Karpas-422 (cell line): ENCODE measurements around the gene ANKS1B. TPM values are rescaled to one million over a fixed set of nuclear protein-coding genes. Genes with fewer than 3 reads are reported as not detected.
"Not testable (repeated sequence)": the region's sequence is repeated elsewhere in the genome, so short reads cannot be mapped to it uniquely, and the experiment has no call there.

Experiments used
- DNase-seq: peaks from one replicate; pipeline ENCODE4 v3.0.0-alpha.2; 2015
- H2AFZ ChIP-seq: fragments of 200-600 bp; sonication (generic); 2 replicates; pipeline ENCODE4 v1.6.1; 2014; ENCODE audit warnings: antibody characterized with exemption, low read length, mixed read lengths
- H3K27ac ChIP-seq: fragments of 200-600 bp; sonication (generic); 2 replicates; pipeline ENCODE4 v1.5.1; 2014; ENCODE audit warnings: mild to moderate bottlenecking, low read length, moderate library complexity
- H3K27me3 ChIP-seq: fragments of 200-600 bp; sonication (generic); 2 replicates; pipeline ENCODE4 v1.6.1; 2014; ENCODE audit warnings: low read length, mixed read lengths
- H3K36me3 ChIP-seq: fragments of 200-600 bp; sonication (generic); 2 replicates; pipeline ENCODE4 v1.6.1; 2014; ENCODE audit warnings: low read length, mixed read lengths; ENCODE audit not compliant: insufficient read depth
- H3K4me1 ChIP-seq: fragments of 200-600 bp; sonication (generic); 2 replicates; pipeline ENCODE4 v1.6.1; 2014; ENCODE audit warnings: mild to moderate bottlenecking, low read length, mixed read lengths
- H3K4me2 ChIP-seq: fragments of 200-600 bp; sonication (generic); 2 replicates; pipeline ENCODE4 v1.6.1; 2014; ENCODE audit warnings: low read length, low read depth, mild to moderate bottlenecking; ENCODE audit not compliant: poor library complexity, severe bottlenecking
- H3K4me3 ChIP-seq: fragments of 200-600 bp; sonication (generic); 2 replicates; pipeline ENCODE4 v1.5.1; 2014; ENCODE audit warnings: mild to moderate bottlenecking, antibody characterized with exemption, low read length, mixed read lengths
- H3K79me2 ChIP-seq: fragments of 200-600 bp; sonication (generic); 2 replicates; pipeline ENCODE4 v1.6.1; 2014; ENCODE audit warnings: mild to moderate bottlenecking, low read length, mixed read lengths
- H3K9ac ChIP-seq: fragments of 200-600 bp; sonication (generic); 2 replicates; pipeline ENCODE4 v1.6.0; 2014; ENCODE audit warnings: low read length
- H3K9me2 ChIP-seq: fragments of 200-600 bp; sonication (generic), shearing (Covaris generic); replicated peaks from 2 replicates; pipeline ENCODE4 v1.6.0; 2014; ENCODE audit warnings: mild to moderate bottlenecking, low read length, moderate library complexity; ENCODE audit not compliant: insufficient read depth
- H3K9me3 ChIP-seq: fragments of 300-700, 200-600 bp; sonication (generic); 2 replicates; pipeline ENCODE4 v1.6.1; 2014; ENCODE audit warnings: low read length, mixed read lengths
- H4K20me1 ChIP-seq: fragments of 200-600 bp; sonication (generic); 2 replicates; pipeline ENCODE4 v1.6.1; 2014; ENCODE audit warnings: mild to moderate bottlenecking, antibody characterized with exemption, low read length, low read depth; ENCODE audit not compliant: insufficient read depth
- total RNA-seq: library from RNA; depleted of rRNA; stranded (reverse); fragments of >200 nt; shearing (Covaris generic); gene quantifications from 2 replicates; pipeline ENCODE4 v1.2.3, GENCODE V29; 2014; ENCODE audit warnings: low replicate concordance

ANKS1B gene
- total RNA-seq, 1 experiment from 2014 or later, result 23.4 TPM

DNA sequence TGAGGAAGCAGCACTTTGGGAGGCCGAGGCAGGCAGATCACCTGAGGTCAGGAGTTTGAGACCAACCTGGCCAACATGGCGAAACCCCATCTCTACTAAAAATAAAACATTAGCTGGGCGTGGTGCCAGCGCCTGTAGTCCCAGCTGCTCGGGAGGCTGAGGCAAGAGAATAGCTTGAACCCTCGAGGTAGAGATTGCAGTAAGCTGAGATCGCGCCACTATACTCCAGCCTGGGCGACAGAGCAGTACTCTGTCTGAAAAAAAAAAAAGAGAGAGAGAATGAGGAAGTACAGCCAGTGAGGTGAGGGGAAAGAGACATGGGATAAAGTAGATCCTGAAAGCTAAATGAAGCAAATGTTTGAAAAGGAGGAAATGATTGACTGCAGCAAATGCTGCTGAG is 21.1 kb upstream of the ANKS1B start:
- H2AFZ ChIP-seq, H3K36me3 ChIP-seq, H3K79me2 ChIP-seq, H4K20me1 ChIP-seq, H3K27ac ChIP-seq, H3K27me3 ChIP-seq, H3K4me3 ChIP-seq, H3K9ac ChIP-seq, H3K4me1 ChIP-seq, H3K4me2 ChIP-seq, H3K9me2 ChIP-seq, H3K9me3 ChIP-seq, DNase-seq: not testable (repeated sequence)

DNA sequence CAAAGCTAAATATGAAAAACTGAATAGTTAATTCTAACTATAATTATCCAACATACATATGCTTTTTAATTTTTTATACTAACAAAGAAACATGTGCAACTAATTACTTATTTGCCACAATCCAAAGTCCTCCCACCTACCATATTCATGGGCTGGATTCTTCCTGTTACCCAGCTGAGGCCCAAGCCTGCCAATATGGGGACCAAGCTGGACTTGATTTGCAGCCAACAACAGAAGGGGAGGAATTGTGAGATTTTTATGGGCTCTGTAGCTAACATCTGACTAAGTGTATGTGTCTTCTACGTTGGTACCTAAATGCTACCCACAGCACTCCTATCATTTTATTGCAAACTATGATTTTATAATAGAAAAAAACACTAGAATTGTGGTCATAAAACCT is 13.1 kb upstream of the ANKS1B start:
- no peaks in the 10 kb centered on the region for H3K9me3 ChIP-seq
- H3K4me3 ChIP-seq, result no peak overlapping the region
- DNase-seq, result no peak
- H3K27ac ChIP-seq, result no peak overlapping the region
- H3K9ac ChIP-seq, result no peak overlapping the region
- H2AFZ ChIP-seq, result no peak overlapping the region
- H3K9me2 ChIP-seq, result no peaks in the 10 kb centered on the region
- H4K20me1 ChIP-seq, result no peaks in the 10 kb centered on the region
- no peaks in the 10 kb centered on the region for H3K36me3 ChIP-seq
- no peaks in the 10 kb centered on the region for H3K79me2 ChIP-seq
- H3K27me3 ChIP-seq, result no peaks in the 10 kb centered on the region
- no peaks in the 10 kb centered on the region for H3K4me1 ChIP-seq
- H3K4me2 ChIP-seq, result no peak overlapping the region

DNA sequence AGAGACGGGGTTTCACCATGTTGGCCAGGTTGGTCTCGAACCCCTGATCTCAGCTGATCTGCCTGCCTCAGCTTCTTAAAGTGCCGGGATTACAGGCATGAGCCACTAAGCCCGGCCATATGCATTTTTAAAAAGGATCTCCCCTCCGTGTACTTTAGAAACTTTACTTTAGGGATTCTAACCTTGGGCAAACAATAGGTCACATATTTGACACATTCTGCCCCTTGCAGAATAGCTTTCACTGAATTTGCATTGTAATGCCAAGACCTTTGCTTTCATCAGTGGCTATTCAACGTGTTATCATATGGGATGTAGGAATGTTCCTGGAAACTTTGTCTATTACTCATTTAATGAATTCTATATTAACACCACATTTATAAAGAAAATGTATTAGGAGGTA is 11.4 kb upstream of the ANKS1B start:
- Histone ChIP-seq H3K4me3 (no peak overlapping the region), H3K9me3 (no peaks in the 10 kb centered on the region), H2AFZ (no peak overlapping the region), H3K27ac (no peak overlapping the region), H3K4me2 (no peak overlapping the region), H3K9me2 (no peaks in the 10 kb centered on the region), H3K4me1 (no peaks in the 10 kb centered on the region), H3K79me2 (no peaks in the 10 kb centered on the region), H3K27me3 (no peaks in the 10 kb centered on the region), H3K36me3 (no peaks in the 10 kb centered on the region), H3K9ac (no peak overlapping the region), H4K20me1 (no peaks in the 10 kb centered on the region)
- DNase-seq, result no peak

DNA sequence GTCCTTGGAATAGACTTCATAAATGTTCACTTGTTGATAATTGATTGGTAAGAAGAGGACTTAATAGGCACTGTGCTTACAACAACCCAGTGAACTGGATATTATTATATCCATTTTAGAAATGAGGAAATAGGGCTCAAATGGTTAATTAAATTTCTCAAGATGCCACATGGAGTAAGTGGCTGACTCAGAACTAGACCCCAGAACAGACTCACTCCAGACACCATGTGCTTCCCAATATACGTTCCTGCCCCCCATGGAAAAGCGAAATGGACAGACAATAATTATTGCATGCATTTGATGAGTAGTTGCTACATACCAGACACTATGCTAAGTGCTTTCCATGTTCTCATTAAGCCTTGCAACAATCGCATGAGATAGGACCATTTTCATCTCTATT is 895 bp upstream of the ANKS1B start:
- Histone ChIP-seq H3K27ac (no peak overlapping the region), H3K9me2 (no peaks in the 10 kb centered on the region), H3K36me3 (no peaks in the 10 kb centered on the region), H3K4me1 (peaks cover 11% of the 10 kb centered on the region), H2AFZ (no peak overlapping the region), H3K4me2 (peak overlapping the region; percentile 90), H4K20me1 (no peaks in the 10 kb centered on the region), H3K9ac (peak overlapping the region; percentile 66; the same call in 1 of the 2 replicates), H3K79me2 (no peaks in the 10 kb centered on the region), H3K27me3 (no peaks in the 10 kb centered on the region), H3K9me3 (no peaks in the 10 kb centered on the region), H3K4me3 (peak overlapping the region; percentile 72)
- no peak for DNase-seq

DNA sequence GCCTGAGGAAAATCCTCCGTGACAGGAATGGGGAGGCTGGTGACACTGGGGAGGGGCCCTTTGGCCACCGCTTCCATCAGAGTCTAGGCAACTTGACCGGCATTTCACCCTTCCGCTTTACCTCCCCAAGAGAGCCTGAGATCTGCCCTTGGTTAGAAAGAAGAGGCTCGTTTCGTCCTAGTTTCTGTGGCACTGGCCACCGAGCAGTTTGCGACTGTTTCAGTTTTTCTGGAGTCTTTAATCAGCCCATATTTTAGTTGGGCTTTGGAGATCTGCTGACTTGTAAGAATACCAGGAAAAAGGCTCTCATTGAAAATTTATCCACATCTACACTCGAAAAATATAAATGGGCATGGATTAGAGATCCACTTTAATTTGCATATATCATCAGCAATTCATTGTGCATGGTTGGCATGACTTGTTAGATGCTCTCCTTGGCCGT is 414 bp upstream of the ANKS1B start:
- peak overlapping the region; percentile 66 for H3K9ac ChIP-seq
- H3K4me2 ChIP-seq, result peak overlapping the region; percentile 90
- H3K9me2 ChIP-seq, result no peaks in the 10 kb centered on the region
- H3K36me3 ChIP-seq, result no peaks in the 10 kb centered on the region
- peak; percentile 57 for DNase-seq
- peaks cover 11% of the 10 kb centered on the region for H3K4me1 ChIP-seq
- H3K4me3 ChIP-seq, result peak overlapping the region; percentile 72
- H4K20me1 ChIP-seq, result no peaks in the 10 kb centered on the region
- H2AFZ ChIP-seq, result peak overlapping the region; percentile 95
- H3K9me3 ChIP-seq, result no peaks in the 10 kb centered on the region
- H3K27me3 ChIP-seq, result no peaks in the 10 kb centered on the region
- no peak overlapping the region for H3K27ac ChIP-seq
- H3K79me2 ChIP-seq, result no peaks in the 10 kb centered on the region

DNA sequence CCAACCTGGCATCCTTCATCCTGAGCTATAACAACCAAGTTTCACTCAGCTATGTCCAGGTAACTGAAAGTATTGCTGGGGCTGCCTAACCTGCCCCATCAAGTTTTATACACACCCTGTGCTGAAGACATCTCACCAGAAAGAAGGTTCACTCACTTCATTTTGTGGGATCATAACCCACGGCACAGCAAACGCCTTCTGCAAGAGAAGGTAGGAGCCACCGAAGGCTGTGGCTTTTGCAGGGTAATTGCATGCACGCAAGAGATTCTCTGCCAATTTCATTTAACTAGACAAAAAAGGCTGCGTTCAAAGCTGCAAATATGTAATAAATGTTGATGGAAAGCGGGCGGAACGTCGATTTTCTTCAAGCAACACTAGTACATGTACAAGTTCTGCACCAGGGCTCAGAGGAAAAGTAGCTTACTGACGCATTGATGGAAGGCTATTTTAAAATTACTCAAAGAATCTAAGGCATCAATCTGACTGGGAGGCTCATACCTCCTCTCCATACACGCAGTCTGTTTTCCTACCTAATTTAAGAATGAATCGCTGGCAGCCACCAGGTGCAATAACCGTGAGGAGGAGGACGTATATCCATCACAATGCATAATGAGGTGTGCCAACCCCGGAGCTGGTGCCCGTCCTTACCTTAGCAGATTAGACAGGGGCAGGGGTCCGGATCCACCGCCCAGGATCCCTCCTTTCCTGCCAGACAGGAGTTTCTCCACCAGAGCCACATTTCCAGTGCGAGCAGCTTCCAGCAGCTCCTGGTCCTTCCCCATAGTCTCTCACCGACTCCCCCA is 1.1 kb downstream of the ANKS1B start:
- Histone ChIP-seq H4K20me1 (no peaks in the 10 kb centered on the region), H3K9me2 (no peaks in the 10 kb centered on the region), H3K9ac (no peak overlapping the region), H3K27me3 (no peaks in the 10 kb centered on the region), H3K27ac (no peak overlapping the region), H2AFZ (no peak overlapping the region), H3K4me3 (no peak overlapping the region), H3K79me2 (no peaks in the 10 kb centered on the region), H3K4me2 (no peak overlapping the region), H3K36me3 (no peaks in the 10 kb centered on the region), H3K4me1 (peaks cover 11% of the 10 kb centered on the region), H3K9me3 (no peaks in the 10 kb centered on the region)
- no peak for DNase-seq

DNA sequence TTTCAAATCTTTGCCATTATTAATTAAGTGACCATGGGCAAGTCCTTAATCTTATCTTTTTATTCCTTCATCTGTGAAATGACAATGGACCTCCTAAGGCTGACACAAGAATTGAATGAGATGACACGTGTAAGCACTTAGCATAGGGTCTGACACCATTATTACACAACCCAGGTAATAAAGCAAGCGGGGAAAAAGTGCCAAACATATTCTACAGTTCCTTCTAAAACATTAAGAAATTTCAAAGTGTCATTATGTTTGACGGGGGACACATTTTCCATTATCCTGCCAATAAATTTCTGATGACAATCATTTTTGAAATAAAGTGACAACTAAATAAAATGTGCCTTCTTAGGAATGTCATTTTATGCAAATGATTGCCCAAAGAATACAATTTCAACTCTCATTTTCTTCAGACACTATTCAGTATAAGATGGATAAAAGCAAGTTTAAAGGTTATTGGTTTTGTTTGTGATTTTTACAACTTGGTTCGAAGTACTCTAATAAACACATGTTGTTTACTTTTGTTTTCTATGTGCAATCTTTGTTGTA is 3.0 kb downstream of the ANKS1B start:
- peaks cover 11% of the 10 kb centered on the region for H3K4me1 ChIP-seq
- no peaks in the 10 kb centered on the region for H3K79me2 ChIP-seq
- H3K4me2 ChIP-seq, result no peak overlapping the region
- no peak overlapping the region for H2AFZ ChIP-seq
- no peaks in the 10 kb centered on the region for H3K9me3 ChIP-seq
- H4K20me1 ChIP-seq, result no peaks in the 10 kb centered on the region
- H3K27ac ChIP-seq, result no peak overlapping the region
- no peak overlapping the region for H3K9ac ChIP-seq
- no peaks in the 10 kb centered on the region for H3K36me3 ChIP-seq
- no peaks in the 10 kb centered on the region for H3K9me2 ChIP-seq
- no peak overlapping the region for H3K4me3 ChIP-seq
- no peak for DNase-seq
- no peaks in the 10 kb centered on the region for H3K27me3 ChIP-seq

DNA sequence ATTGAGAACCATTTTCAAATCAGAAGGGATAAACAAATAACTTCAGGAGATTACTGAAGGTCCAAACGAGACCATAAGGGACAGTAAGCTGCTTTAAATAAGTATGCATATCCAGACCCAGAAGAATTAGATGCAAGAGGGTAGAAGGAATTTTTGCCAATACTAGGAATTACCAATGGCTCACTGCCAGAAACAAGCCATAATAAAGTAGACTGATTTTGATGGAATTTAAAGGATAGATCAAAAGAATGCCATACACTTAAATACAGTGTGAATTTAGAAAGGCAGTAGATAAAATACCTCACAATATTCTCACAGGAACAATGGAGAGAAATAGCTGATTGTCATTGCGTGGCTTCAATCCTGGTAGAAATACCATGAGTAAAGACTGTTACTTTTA is 5.3 kb downstream of the ANKS1B start:
- Histone ChIP-seq H3K9me3 (no peaks in the 10 kb centered on the region), H4K20me1 (no peaks in the 10 kb centered on the region), H3K36me3 (no peaks in the 10 kb centered on the region), H3K4me3 (no peak overlapping the region), H3K9ac (no peak overlapping the region), H3K9me2 (no peaks in the 10 kb centered on the region), H3K27me3 (no peaks in the 10 kb centered on the region), H3K4me1 (0 out of 2 replicates have a peak, but pooled peaks cover 2% of the 10 kb centered on the region), H3K4me2 (no peak overlapping the region), H2AFZ (no peak overlapping the region), H3K27ac (no peak overlapping the region), H3K79me2 (no peaks in the 10 kb centered on the region)
- DNase-seq, result no peak
